NCI-H1694 (cell line): ENCODE results near the gene HTR1D.

Experiments
- DNase-seq: peaks from one replicate; lab custom pipeline; 2025; lab: John Stamatoyannopoulos, UW

The HTR1D gene

DNA sequence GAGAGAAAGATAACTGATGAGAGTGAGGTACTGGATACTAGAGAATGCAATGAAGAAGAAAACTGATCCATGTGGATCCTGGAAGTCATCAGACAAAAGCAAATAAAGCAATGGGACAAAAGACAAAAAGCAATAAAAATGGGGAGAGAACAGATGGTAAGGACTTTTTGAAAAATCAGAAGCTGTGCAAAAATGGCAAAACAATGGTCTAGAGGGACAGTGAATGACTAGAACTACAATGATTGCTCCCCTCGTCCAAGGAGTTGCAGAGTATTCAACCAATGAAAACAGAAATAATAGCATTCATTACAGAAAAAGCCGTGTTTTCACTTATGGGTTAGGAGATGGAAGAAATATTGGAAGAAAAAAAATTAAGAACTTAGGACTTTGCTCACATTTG, 67.2 kb downstream of the HTR1D start:
- no peak for DNase-seq

DNA sequence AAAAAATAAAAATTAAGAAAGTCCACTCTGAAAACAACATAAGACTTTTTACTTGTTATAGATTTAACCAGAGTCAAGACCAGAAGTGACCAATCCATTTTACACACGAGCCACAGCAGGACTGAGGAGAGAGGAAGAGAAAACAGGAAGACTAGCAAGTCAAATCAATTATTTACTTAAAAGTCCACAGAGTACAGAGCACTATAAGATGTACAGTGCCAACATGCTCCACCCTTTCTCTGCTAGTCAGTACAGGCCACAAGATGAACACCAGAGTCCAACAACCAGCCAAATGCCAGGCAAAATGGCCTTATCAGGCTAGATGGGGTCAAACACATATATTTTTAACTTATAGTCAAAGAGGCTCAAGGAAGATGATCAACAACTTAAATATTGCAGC, 68.2 kb downstream of the HTR1D start:
- no peak for DNase-seq

DNA sequence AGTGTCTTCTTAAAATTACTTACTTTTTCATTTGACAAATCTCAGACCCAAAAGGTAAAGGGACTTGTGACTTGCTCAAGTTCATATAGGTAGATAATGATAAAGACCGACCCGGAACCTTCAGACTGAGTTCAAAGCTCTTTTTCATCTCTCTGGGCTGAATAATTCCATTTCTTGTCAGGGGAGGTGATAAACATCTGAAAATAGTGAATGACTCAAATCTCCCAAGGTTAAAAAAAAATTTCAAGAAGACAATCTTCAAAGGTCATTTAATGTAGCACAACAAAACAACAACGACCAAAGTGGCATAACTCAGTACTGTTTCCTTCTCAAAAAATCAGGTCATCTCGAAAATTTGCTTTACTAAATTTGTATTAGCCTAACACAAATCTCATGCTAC, 69.2 kb downstream of the HTR1D start:
- no peak for DNase-seq
